HG02610 (cell line): ENCODE results near the gene TOMM40.
"Not testable (repeated sequence)": the region's sequence is repeated elsewhere in the genome, so short reads cannot be mapped to it uniquely, and the experiment has no call there.

Source experiments
- ATAC-seq: cut with Tn5 transposase; IDR thresholded peaks from one replicate; pipeline ENCODE4 v1.9.1; 2021; ENCODE audit warnings: mild to moderate bottlenecking, moderate library complexity; ENCODE audit not compliant: unreplicated experiment

TOMM40 gene

DNA sequence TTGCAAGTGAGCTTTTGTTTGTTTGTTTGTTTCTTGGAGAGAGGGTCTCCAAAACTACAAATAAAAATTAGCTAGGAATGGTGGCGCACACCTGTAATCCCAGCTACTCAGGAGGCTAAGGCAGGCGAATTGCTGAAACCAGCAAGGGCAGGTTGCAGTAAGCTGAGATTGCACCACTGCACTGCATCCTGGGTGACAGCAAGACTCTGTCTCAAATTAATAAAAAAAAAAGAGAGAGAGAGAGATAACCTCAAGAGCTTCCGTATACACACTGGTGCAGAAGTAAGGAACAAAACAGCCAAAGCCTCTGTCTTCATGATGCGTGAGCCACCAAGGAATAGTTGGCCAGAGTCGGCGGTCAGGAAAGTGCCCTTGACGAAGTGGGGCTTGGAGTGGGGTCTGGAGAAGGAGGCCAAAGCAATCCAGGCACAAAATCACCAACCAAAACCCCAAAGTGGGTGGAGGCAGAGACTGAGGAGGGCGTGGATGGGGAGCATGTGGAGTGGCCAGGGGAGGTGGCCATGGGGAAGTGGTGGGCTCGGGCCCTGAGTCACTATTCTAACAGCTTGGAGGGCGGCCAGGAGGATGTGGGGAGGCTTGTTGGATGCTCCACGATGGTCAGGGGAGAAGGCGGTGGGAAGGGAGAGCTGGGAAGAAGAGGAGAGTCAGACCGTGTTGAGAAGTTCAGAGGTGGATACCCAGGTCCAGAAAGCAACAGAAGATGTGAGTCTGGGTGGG, 21.2 kb upstream of the TOMM40 start:
- no peak for ATAC-seq

DNA sequence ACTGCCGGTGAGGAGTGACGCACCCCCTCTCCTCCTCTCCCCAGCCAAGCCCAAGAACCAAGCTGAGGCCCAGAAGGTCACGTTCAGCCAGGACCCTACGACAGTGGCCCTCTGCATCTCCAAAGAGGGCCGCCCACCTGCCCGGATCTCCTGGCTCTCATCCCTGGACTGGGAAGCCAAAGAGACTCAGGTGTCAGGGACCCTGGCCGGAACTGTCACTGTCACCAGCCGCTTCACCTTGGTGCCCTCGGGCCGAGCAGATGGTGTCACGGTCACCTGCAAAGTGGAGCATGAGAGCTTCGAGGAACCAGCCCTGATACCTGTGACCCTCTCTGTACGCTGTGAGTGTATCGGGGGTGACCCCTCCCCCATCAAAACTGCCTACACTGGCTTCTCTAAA, 19.2 kb upstream of the TOMM40 start:
- no peak for ATAC-seq

DNA sequence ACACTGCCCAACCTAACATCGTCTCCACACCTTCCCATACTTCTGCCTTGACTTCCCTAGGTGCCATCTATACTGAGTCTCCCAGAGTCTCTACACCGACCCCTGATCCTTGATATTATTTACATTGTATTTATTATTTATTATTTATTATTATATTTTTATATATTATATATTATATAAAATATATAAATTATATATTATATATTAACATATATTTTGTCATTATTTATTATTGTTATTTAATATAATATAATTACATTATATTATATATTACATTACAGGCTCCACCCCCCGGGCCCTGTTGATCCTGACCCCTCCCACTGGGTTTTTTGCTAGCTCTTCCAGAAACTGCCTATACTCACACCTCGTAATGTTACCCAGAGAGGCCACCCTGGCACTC, 18.4 kb upstream of the TOMM40 start:
- no peak for ATAC-seq

DNA sequence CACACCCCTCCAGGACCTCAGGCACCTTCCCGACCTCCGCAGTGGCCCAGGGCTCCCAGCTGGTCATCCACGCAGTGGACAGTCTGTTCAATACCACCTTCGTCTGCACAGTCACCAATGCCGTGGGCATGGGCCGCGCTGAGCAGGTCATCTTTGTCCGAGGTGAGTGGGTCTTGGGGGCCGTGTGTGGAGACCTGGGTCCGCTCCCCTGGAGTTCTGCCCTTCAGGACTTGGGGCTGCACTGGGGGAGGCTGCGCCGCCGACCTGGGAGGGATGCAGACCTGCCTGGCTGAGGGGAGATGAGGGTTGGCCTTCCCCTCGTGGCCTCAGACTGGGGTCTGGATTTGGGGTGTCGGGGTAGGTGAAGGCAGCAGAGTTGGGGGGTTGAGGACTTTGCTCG, 16.7 kb upstream of the TOMM40 start:
- ATAC-seq, result no peak

DNA sequence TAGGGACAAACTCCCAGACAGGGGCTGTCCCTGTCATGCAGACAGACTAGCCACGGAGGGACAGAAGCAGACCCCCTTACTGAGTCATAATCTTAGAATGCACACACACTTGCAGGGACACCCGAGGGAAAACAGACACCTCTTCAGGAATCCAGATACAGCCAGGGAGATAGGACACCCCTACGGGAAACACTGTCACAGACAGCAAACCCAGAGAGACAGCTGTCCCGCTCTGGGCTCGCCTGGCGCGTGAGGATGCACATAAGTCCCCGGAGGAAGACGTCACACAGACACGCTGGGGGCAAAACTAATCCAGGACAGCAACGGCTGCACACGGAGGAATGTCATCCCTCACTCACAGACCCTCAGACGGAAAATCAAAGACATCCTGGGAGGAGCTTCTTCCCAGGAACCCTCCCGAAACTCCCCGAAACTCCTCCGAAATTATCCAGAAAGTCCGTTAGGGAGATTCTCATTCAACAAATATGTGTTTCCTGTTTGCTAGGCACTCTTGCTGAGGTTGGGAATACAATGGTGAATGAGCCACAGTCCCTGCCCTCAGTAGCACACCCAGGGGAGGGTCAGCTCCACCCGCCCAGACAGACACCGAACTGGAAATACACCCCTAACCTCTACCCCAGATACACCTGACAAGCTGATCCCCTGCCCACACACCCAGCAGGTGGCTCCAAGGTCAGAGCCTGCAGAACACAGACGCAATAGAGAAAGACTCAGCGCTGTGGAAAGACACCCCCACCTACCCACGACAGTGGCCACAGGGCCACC, 15.2 kb upstream of the TOMM40 start:
- no peak for ATAC-seq

DNA sequence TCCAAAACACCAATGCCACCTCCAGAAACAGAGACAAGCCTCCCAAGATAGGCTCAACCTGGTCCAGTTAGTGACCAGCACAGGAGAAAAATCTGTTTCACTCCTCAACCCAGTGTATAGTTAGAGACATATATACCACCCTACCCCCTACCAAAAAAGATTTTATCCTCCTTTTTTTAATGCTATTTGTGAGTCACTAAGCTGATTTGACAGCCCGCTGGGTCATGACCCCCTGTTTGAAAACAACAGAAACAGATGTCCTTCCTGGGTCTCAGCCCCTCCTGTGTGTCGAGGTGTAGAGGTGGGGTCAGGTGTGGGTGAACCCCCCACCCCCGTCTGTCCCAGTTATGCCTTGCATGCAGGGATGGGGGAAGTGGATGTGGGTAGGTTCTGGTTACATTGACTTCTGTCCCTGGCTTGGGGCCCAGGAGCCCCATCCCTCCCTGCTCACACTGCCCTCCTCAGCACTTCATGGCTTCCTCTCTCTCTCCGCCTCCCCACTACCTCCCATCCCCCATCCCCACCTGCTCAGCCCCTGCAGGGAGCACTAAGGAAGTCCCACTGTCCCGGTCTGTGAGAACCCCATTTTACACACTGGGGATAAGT, 14.0 kb upstream of the TOMM40 start:
- no peak for ATAC-seq

DNA sequence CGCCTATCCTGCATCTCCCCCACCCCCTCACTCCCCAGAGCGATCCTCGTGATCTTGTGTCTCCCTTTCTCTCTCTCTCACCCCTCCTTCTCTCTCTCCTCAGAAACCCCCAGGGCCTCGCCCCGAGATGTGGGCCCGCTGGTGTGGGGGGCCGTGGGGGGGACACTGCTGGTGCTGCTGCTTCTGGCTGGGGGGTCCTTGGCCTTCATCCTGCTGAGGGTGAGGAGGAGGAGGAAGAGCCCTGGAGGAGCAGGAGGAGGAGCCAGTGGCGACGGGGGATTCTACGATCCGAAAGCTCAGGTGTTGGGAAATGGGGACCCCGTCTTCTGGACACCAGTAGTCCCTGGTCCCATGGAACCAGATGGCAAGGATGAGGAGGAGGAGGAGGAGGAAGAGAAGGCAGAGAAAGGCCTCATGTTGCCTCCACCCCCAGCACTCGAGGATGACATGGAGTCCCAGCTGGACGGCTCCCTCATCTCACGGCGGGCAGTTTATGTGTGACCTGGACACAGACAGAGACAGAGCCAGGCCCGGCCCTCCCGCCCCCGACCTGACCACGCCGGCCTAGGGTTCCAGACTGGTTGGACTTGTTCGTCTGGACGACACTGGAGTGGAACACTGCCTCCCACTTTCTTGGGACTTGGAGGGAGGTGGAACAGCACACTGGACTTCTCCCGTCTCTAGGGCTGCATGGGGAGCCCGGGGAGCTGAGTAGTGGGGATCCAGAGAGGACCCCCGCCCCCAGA, 12.8 kb upstream of the TOMM40 start:
- ATAC-seq, result no peak

DNA sequence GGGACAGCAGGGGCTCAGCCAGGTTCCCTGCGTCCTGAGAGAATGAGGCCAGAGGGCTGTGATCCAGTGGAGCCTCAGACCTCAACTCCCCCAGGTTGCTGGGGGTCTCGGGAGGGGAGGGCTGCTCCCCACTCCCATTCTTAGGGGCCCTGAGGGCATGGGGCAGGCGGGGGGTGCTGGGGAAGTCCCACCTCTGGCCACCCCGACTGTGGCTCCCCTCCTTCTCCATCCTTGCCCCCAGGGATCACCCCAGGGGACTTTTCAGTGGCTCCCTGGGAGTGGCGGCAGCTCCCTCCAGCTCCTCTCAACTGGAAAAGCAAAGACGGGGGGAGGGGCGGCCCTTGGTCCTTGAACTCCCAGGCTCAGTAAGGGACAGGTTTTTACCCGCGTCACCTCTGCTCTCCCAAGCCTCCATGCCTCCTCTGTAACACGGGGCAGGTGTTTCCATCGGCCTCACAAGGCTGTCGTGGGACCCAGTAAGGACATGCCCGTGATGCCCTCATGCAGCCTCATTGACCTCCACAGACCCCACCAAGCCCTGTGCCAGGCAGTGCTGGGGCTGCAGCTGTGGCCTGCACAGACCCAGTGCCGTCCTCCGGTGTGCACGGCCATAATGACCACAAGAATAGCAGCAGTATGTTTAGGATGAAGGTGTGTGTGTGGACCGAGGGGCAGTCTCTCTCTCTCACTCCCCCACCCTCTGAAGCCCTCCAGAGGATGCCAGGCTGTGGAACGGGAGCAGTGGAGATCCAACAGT, 11.6 kb upstream of the TOMM40 start:
- ATAC-seq, result no peak

DNA sequence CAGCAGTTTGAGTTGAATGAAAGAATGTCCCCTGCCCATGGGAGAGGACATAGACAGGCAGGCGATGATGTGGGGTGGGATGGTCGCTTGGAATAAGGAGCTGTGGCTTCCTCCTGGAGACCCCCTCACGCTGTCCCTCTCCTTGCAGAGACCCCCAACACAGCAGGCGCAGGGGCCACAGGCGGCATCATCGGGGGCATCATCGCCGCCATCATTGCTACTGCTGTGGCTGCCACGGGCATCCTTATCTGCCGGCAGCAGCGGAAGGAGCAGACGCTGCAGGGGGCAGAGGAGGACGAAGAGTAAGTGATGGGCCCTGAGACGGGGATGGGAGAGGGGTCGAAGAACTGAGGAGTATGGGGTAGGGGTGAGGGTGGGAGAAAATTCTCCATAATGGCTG, 9.0 kb upstream of the TOMM40 start:
- ATAC-seq, result no peak

DNA sequence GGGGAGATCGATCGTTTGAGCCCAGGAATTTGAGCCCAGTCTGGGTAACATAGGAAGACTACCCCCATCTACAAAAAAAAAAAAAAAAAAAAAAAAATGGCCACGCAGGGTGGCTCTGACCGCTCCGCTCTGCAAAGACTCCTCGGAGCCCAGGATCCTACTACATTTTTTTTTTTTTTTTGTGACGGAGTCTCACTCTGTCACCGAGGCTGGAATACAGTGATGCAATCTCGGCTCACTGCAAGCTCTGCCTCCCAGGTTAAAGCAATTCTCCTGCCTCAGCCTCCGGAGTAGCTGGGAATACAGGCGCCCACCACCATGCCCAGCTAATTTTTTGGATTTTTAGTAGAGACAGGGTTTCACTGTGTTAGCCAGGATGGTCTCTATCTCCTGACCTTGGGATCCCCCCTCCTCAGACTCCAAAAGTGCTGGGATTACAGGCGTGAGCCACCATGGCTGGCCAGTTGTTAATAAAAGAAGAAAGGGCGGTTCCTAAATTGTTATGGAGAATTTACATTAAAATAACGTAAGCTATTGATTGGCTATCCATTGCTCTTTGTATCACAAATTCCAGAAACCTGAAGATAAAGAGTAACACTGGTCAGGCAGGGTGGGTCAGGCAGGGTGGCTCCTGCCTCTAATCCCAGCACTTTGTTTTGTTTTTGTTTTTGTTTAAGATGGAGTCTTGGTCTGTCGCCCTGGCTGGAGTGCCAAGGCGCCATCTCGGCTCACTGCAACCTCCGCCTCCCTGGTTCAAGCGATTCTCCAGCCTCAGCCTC, 8.2 kb upstream of the TOMM40 start:
- ATAC-seq, result not testable (repeated sequence)

DNA sequence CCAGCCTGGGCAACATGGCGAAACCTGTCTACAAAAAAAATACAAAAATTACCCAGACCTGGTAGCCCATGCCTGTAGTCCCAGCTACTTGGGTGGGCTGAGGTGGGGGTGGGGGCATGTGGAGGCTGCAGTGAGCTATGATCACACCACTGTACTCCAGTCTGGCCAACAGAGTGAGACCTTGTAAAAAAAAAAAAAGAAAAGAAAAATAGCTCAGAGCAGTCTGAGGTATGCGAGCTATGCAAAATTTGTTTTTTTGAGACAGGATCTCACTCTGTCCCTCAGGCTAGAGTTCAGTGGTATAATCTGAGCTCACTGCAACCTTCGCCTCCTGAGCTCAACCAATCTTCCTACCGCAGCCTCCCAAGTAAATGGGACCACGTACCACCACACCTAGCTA, 7.1 kb upstream of the TOMM40 start:
- ATAC-seq, result no peak

DNA sequence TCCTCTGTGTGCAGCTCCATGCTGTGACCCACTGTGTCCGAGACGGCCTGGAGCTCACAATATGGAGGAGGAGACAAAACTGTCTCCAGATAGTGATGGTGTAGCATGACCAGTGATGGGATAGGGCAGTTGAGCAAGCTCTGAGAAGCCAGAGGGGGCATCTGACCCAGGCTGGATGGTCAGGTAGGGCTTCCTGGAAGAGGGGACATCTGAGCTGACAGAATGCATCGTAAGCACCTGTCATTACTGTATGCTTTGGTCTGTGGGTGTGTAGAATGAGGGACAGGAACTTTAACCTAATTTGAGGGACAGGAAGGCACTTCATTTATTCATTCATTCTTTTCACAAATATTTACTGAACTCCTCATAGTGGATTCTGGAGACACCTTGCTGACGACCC, 6.5 kb upstream of the TOMM40 start:
- ATAC-seq, result no peak

DNA sequence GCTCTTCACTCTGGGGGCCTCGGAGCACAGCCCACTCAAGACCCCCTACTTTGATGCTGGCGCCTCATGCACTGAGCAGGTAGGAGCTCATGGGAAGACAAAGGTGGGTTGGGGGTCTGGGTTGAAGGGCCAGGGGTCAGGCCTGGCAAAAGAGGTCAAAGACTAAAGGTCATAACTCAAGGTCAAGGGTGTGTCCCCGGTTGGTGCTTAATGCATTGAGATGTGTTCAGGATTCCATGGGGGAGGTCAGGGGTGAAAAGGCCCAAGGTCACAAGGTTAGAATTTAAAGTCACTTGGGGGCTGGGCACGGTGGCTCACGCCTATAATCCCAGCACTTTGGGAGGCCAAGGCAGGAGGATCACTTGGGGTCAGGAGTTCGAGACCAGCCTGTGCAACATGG, 4.9 kb upstream of the TOMM40 start:
- ATAC-seq, result no peak

DNA sequence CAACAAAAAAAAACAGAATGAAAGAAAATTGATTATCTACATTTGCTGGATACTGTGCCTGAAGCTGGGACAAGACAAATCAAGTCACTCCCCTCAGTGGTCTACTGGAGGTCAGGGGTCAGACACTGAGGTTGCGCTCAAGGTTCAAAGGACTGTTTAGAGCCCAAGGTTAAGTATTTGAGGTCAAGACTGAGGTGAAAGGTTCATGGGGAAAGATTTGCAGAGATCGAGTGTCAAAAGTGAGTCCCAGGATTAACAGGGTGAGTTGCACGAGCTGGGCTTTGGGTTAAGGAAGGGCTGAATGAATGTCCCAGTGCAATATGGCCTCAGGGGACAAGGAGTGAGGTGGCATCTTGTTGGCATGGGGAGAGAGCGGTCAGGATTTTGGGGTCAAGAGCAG, 3.4 kb upstream of the TOMM40 start:
- no peak for ATAC-seq

DNA sequence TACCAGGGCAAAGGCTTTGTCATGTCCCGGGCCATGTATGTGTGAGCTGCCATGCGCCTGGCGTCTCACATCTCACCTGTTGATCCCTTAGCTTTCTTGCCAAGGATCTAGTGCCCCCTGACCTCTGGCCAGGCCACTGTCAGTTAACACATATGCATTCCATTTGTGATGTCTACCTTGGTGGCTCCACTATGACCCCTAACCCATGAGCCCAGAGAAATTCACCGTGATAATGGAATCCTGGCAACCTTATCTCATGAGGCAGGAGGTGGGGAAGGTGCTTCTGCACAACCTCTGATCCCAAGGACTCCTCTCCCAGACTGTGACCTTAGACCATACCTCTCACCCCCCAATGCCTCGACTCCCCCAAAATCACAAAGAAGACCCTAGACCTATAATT, 2.7 kb upstream of the TOMM40 start:
- ATAC-seq, result not testable (repeated sequence)

DNA sequence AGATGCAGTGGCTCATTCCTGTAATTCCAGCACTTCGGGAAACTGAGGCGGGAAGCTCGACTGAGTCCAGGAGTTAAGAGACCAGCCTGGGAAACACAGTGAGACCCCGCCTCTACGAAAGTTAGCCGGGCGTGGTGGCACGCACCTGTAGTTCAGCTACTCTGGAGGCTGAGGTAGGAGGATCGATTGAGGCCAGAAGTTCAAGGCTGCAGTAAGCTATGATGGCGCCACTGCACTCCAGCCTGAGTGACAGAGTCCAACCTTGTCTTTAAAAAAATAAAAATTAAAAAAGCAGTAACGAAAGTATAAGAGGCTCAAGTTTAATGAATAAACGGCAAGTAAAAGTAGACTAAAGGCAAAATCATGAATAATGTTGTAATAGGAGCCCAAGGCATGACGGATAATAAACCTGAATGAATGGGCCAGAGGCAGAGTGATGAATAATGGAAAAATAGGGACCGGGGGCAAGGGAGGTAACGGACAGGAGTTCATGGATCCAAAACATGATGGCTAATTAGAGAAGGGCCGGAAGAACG, 1.2 kb upstream of the TOMM40 start:
- ATAC-seq, result no peak

DNA sequence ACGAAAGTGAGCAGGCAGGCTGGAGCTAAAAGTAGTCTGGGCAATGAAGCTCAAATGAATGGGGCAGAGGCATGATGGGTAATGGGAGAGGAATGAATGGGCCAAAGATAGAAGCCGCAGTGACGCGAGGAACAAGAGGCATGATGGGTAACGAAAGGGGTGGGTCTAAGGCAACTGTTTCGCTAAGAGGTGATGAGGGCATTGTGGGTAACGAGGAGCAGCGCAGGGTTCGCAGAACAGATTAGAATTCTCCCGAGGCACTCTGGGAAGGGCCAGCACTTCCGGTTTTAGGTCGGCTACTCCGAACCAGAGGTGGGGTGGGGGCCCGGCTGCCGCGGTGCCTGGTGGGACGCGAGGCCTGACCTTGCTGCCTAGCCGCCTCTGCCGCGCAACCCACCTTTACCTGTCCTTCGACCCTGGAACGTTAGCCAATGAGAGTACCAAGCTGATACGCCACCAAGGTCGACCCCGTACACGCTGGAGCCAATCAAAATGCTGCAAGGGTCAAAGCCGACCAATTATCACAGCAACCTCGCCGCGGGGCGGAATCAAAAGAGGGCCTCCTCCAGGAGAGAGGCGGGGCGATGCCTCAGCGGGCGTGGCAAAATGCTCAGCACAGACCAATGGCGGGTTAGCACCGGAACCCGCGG, 563 bp upstream of the TOMM40 start:
- peak; percentile 82 for ATAC-seq

DNA sequence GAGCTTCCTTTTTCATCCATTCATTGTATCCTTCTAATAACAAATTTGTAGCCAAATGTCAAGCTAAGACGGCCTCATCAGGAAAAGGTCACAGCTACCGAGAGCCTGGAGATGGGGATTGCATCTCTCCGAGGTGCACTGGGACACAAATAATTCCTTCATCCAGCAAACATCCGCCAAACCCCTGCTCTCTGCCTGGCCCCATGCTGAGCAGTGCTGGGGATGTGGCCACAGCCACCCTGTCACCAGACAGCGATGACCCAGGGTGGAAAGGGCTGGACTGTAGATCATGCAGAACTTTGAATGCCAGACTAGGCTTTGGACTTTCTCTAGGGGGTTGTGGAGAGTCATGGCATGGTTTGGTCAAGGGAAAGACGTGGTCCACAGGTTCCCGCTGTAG, 1.9 kb downstream of the TOMM40 start:
- no peak for ATAC-seq
